HuH-7 (cell line): ENCODE results near the gene ZNF217.
"Not testable (repeated sequence)": the region's sequence is repeated elsewhere in the genome, so short reads cannot be mapped to it uniquely, and the experiment has no call there.

Source experiments
- DNase-seq: peaks from one replicate; pipeline ENCODE4 v3.0.0; 2011; ENCODE audit warnings: low spot score

Gene ZNF217

DNA sequence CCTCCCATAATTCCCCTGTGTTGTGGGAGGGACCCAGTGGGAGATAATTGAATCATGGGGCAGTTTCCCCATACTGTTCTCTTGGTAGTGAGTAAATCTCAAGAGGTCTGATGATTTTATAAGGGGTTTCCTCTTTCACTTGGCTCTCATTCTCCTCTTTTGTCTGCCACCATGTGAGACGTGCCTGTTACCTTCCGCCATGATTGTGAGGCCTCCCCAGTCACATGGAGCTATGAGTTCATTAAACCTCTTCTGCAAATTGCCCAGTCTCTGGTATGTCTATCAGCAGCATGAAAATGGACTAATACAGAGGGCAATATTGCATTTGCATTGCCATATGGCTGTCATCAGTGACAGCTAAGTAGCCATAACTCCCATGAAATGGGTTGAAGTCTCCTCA lies 63.2 kb downstream of the ZNF217 start:
- DNase-seq, result no peak

DNA sequence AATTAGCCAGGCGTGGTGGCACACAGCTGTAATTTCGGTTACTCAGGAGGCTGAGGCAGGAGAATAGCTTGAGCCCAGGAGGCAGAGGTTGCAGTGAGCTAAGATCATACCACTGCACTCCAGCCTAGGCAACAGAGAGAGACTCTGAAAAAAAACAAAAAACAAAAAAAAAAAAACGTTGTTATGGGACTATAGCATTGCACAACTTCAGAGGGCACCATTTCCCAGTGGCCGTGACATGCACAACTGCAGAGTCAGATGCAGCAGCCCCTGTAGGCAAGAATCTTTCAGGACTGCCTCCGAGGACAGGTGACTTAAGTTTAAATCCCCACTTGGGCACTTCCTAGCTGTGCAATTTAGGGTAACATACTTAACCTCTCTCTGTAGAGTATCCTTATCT lies 64.0 kb downstream of the ZNF217 start:
- DNase-seq, result no peak

DNA sequence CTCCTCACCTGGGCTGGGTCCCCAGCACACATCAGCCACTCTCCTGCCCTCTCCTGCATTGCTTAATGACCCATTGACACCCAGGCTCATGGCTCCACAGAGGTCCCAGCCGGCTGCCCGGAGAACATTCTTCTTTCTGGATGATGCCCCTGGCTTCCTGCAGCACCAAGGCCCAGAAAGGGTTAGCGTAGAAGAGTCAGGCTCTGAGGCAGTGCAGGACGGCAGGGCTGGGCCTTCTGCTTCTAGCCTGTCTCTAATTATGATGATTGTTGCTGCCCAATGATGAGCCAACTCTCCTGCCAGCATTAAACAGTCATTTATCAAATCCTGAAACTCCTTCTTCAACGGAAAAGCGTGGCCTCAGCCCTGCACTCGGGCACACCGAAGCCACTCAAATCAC lies 66.4 kb downstream of the ZNF217 start:
- no peak for DNase-seq

DNA sequence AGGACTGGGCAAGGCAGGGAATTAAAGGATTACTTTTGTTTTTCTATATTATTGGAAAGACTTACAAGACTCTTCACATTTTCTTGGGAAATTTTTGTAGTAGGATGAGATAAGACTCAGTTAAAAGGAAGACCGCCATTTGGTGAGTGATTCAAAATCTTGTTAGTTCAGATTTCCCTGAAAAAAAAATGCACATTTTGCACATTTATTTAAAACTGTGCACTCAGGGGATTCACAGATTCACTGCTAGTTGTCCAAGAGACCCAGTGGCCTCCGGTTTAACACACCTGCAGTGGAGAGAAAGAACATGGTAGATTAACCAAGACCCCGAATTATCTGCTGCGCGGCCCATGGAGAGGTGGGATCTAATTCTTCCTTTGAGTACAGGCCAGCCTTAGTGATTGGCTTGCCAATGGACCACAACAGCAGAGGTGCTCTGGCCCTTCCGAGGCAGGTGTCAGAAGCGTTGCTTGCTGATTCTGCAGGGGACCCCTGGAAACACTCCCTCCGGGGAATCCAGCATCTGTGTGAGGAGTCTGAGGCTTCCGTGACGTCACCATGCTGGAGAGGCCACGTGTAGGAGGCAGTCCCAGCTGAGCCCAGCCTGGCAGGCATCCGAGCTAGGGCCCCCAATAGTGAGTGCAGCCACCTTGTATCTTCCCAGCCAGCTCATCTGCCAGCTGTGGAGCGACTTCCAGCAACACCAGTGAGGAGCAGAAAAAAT lies 68.9 kb downstream of the ZNF217 start:
- DNase-seq, result no peak

DNA sequence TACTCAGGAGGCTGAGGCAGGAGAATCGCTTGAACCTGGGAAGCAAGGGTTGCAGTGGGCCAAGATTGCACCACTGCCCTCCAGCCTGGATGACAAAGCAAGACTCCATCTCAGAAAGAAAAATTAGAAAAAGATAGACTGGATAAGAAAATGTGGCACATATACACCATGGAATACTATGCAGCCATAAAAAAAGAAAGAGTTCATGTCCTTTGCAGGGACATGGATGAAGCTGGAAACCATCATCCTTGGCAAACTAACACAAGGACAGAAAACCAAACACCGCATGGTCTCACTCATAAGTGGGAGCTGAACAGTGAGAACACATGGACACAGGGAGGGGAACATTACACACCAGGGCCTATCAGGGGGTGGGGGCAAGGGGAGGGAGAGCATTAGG lies 70.0 kb downstream of the ZNF217 start:
- DNase-seq, result not testable (repeated sequence)

DNA sequence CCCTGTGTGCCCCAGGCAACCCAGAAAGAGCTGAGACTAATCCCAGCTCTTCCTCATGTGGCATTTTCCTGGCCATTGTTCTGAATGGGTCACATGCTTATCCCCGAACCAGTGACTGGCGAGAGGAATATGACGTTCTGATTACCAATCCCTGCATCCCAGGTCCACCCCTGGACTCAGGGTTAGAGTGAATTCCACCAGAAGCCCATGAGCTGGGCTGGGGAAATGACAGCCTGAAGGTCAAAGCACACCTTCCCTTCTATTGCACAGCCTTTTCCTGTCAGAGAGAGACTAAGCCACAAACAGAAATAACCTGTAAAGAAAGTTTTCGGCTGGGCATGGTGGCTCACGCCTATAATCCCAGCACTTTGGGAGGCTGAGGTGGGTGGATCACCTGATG lies 70.9 kb downstream of the ZNF217 start:
- no peak for DNase-seq

DNA sequence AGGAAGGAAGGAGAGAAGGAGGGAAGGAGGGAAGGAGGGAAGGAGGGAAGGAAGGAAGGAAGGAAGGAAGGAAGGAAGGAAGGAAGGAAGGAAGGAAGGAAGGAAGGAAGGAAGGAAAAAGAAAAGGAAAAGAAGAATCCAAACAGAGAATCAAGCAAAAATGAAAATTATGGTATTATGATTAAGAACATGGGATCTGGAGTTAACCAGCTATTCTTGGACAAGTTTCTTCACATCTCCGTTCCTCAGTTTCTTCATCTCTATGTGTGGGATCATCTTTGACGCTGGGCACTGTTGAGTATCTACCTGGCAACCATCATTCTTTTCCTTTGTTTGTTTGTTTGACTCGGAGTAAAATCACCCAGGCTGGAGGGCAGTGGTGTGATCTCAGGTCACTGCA lies 71.6 kb downstream of the ZNF217 start:
- DNase-seq, result no peak

DNA sequence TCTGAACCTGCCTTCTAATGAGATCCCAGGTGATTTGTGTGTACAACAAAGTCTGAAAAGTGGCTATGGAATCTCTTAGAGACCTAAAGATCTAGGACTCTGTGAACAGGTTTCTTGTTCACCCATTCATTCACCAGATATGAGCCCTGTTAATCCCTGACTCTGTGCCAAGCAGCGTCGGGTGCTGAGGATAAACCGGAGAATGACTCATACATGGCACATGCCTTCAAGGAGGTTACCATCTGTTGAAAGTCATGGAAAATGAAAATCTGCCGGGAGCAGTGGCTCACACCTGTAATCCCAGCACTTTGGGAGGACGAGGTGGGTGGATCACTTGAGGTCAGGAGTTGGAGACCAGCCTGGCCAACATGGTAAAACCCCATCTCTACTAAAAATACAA lies 72.2 kb downstream of the ZNF217 start:
- not testable (repeated sequence) for DNase-seq

DNA sequence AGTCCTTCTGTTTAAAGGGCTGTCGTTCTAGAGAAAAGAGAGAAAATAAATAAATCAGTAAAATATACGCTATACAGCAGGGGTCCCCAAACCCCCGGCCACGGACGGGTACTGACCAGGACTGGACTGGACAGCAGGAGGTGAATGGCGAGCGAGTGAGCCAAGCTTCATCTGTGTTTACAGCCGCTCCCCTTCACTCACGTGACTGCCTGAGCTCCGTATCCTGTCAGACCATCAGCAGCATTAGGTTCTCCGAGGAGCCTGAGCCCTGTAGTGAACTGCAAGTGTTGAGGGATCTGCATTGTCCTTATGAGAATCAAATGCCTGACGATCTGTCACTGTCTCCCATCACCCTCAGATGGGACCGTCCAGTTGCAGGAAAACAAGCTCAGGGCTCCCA lies 76.5 kb downstream of the ZNF217 start:
- DNase-seq, result peak; percentile 61
